ENCODE results near the gene ZNF329.
A peak's percentile ranks its signal among the peaks of the same experiment; 100 is the strongest.

Gene ZNF329

GRCh38 chr19:58150328-58150921 lies at the start of gene ZNF329:
TSS of gene ZNF329 (minus strand) at chr19:58150789. CDS start at chr19:58129503, 21,286 bp downstream.
- DNase-seq (ENCODE audit: low read depth), result peak; percentile 96
- H3K4me3 ChIP-seq (ENCODE audit: low read length), result peak within 1 kb of the TSS; percentile 85
- no peaks in the 10 kb centered on the region for H3K27me3 ChIP-seq (replicated peaks; ENCODE audit: control insufficient read depth, insufficient read depth, low read length)
- H3K36me3 ChIP-seq (ENCODE audit: control insufficient read depth, insufficient read depth, low read length, severe bottlenecking), result no peaks in the 10 kb centered on the region
- H3K9me3 ChIP-seq (ENCODE audit: control insufficient read depth, low read length), result peaks cover 16% of the 10 kb centered on the region
- H3K4me1 ChIP-seq (ENCODE audit: control insufficient read depth, insufficient read depth, low read length), result peaks cover 23% of the 10 kb centered on the region
- peak within 1 kb of the TSS; percentile 91 for H3K9ac ChIP-seq (ENCODE audit: low read length)

- H3K27me3 ChIP-seq (replicated peaks; ENCODE audit: control insufficient read depth, insufficient read depth, low read length), result no peaks in the 10 kb centered on the region
- peaks cover 98% of the 10 kb centered on the region for H3K9me3 ChIP-seq (ENCODE audit: control insufficient read depth, low read length)
- H3K9ac ChIP-seq (ENCODE audit: low read length), result no peak overlapping the region
- no peaks in the 10 kb centered on the region for H3K4me1 ChIP-seq (ENCODE audit: control insufficient read depth, insufficient read depth, low read length)
- DNase-seq (ENCODE audit: low read depth), result peak; percentile 12
- H3K36me3 ChIP-seq (ENCODE audit: control insufficient read depth, insufficient read depth, low read length, severe bottlenecking), result peaks cover 98% of the 10 kb centered on the region
- H3K4me3 ChIP-seq (ENCODE audit: low read length), result peak overlapping the region; percentile 70
These were observed 46.5 kb upstream of the ZNF329 start for GRCh38 chr19:58196901-58197616.

GRCh38 chr19:58183817-58184215 lies 33.2 kb upstream of the ZNF329 start:
- Histone ChIP-seq H3K9ac (ENCODE audit: low read length) (peak overlapping the region; percentile 97), H3K4me3 (ENCODE audit: low read length) (peak overlapping the region; percentile 88), H3K36me3 (ENCODE audit: control insufficient read depth, insufficient read depth, low read length, severe bottlenecking) (peaks cover 47% of the 10 kb centered on the region), H3K4me1 (ENCODE audit: control insufficient read depth, insufficient read depth, low read length) (peaks cover 4% of the 10 kb centered on the region), H3K27me3 (replicated peaks; ENCODE audit: control insufficient read depth, insufficient read depth, low read length) (no peaks in the 10 kb centered on the region), H3K9me3 (ENCODE audit: control insufficient read depth, low read length) (peaks cover 81% of the 10 kb centered on the region)
- DNase-seq (ENCODE audit: low read depth), result no peak

GRCh38 chr19:58182989-58183816 lies 32.6 kb upstream of the ZNF329 start, which contains the start of gene ZNF274:
TSS of gene ZNF274 (plus strand) at chr19:58183061. CDS start at chr19:58183966, 905 bp downstream.
- Histone ChIP-seq H3K4me3 (ENCODE audit: low read length) (peak within 1 kb of the TSS; percentile 88), H3K9me3 (ENCODE audit: control insufficient read depth, low read length) (peaks cover 84% of the 10 kb centered on the region), H3K9ac (ENCODE audit: low read length) (peak within 1 kb of the TSS; percentile 97), H3K27me3 (replicated peaks; ENCODE audit: control insufficient read depth, insufficient read depth, low read length) (no peaks in the 10 kb centered on the region), H3K4me1 (ENCODE audit: control insufficient read depth, insufficient read depth, low read length) (peaks cover 4% of the 10 kb centered on the region), H3K36me3 (ENCODE audit: control insufficient read depth, insufficient read depth, low read length, severe bottlenecking) (peaks cover 50% of the 10 kb centered on the region)
- DNase-seq (ENCODE audit: low read depth), result peak; percentile 95

DNA sequence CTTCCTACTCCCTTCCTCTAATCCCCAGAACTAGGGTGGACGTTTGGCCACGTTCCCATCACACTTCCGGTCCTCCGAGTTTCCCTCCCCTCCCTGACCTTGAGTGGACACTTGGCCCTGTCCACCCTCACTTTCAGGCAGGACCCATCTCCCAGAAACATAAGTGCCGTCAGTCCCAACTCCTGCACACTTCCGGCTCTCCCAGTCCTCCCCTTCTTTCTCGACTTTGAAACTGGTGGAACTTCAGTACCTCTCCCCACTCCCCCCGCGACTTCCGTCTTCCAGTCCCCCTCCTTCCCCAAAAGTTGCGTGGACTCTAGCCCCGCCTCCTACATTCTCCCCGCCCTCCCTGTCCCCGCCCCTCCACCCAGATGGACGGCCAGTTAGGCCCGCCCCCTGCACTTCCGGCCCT lies 32.0 kb upstream of the ZNF329 start:
- peak overlapping the region; percentile 88 for H3K4me3 ChIP-seq (ENCODE audit: low read length)
- no peak for DNase-seq (ENCODE audit: low read depth)
- H3K36me3 ChIP-seq (ENCODE audit: control insufficient read depth, insufficient read depth, low read length, severe bottlenecking), result peaks cover 50% of the 10 kb centered on the region
- peaks cover 84% of the 10 kb centered on the region for H3K9me3 ChIP-seq (ENCODE audit: control insufficient read depth, low read length)
- H3K4me1 ChIP-seq (ENCODE audit: control insufficient read depth, insufficient read depth, low read length), result peaks cover 4% of the 10 kb centered on the region
- no peaks in the 10 kb centered on the region for H3K27me3 ChIP-seq (replicated peaks; ENCODE audit: control insufficient read depth, insufficient read depth, low read length)
- peak overlapping the region; percentile 97 for H3K9ac ChIP-seq (ENCODE audit: low read length)

GRCh38 chr19:58181902-58182576 lies 31.4 kb upstream of the ZNF329 start:
- peak; percentile 9 for DNase-seq (ENCODE audit: low read depth)
- Histone ChIP-seq H3K4me3 (ENCODE audit: low read length) (peak overlapping the region; percentile 88), H3K9me3 (ENCODE audit: control insufficient read depth, low read length) (peaks cover 84% of the 10 kb centered on the region), H3K36me3 (ENCODE audit: control insufficient read depth, insufficient read depth, low read length, severe bottlenecking) (peaks cover 48% of the 10 kb centered on the region), H3K27me3 (replicated peaks; ENCODE audit: control insufficient read depth, insufficient read depth, low read length) (no peaks in the 10 kb centered on the region), H3K9ac (ENCODE audit: low read length) (no peak overlapping the region), H3K4me1 (ENCODE audit: control insufficient read depth, insufficient read depth, low read length) (peaks cover 4% of the 10 kb centered on the region)

GRCh38 chr19:58170860-58171259 lies 20.3 kb upstream of the ZNF329 start:
- Histone ChIP-seq H3K4me1 (ENCODE audit: control insufficient read depth, insufficient read depth, low read length) (no peaks in the 10 kb centered on the region), H3K27me3 (replicated peaks; ENCODE audit: control insufficient read depth, insufficient read depth, low read length) (no peaks in the 10 kb centered on the region), H3K36me3 (ENCODE audit: control insufficient read depth, insufficient read depth, low read length, severe bottlenecking) (no peaks in the 10 kb centered on the region), H3K4me3 (ENCODE audit: low read length) (peak overlapping the region; percentile 7), H3K9me3 (ENCODE audit: control insufficient read depth, low read length) (peaks cover 82% of the 10 kb centered on the region), H3K9ac (ENCODE audit: low read length) (no peak overlapping the region)
- DNase-seq (ENCODE audit: low read depth), result no peak

GRCh38 chr19:58166708-58167280 lies 16.2 kb upstream of the ZNF329 start:
- peaks cover 84% of the 10 kb centered on the region for H3K9me3 ChIP-seq (ENCODE audit: control insufficient read depth, low read length)
- H3K27me3 ChIP-seq (replicated peaks; ENCODE audit: control insufficient read depth, insufficient read depth, low read length), result no peaks in the 10 kb centered on the region
- no peaks in the 10 kb centered on the region for H3K36me3 ChIP-seq (ENCODE audit: control insufficient read depth, insufficient read depth, low read length, severe bottlenecking)
- H3K9ac ChIP-seq (ENCODE audit: low read length), result no peak overlapping the region
- no peak for DNase-seq (ENCODE audit: low read depth)
- H3K4me3 ChIP-seq (ENCODE audit: low read length), result peak overlapping the region; percentile 29
- H3K4me1 ChIP-seq (ENCODE audit: control insufficient read depth, insufficient read depth, low read length), result no peaks in the 10 kb centered on the region

DNA sequence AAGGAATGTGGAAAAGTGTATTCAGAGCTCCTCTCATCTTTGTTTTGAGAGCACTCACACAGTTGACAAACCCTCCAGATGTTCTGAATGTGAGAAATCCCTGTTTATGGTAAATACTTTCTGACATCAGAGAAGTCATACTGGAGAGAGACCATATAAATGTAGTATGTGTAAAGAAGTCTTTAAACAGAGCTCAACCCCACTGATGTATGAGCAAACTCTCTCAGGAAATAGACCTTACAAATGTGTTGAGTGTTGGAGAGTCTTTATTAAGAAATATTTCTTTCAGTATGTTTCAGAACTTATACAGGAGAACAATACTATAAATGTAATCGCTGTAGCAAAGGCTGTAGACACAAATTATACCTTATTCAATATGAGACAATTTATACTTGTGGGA lies 15.7 kb upstream of the ZNF329 start:
- H3K9me3 ChIP-seq (ENCODE audit: control insufficient read depth, low read length), result peaks cover 89% of the 10 kb centered on the region
- no peaks in the 10 kb centered on the region for H3K4me1 ChIP-seq (ENCODE audit: control insufficient read depth, insufficient read depth, low read length)
- no peak for DNase-seq (ENCODE audit: low read depth)
- no peaks in the 10 kb centered on the region for H3K27me3 ChIP-seq (replicated peaks; ENCODE audit: control insufficient read depth, insufficient read depth, low read length)
- no peak overlapping the region for H3K9ac ChIP-seq (ENCODE audit: low read length)
- no peaks in the 10 kb centered on the region for H3K36me3 ChIP-seq (ENCODE audit: control insufficient read depth, insufficient read depth, low read length, severe bottlenecking)
- H3K4me3 ChIP-seq (ENCODE audit: low read length), result peak overlapping the region; percentile 29

DNA sequence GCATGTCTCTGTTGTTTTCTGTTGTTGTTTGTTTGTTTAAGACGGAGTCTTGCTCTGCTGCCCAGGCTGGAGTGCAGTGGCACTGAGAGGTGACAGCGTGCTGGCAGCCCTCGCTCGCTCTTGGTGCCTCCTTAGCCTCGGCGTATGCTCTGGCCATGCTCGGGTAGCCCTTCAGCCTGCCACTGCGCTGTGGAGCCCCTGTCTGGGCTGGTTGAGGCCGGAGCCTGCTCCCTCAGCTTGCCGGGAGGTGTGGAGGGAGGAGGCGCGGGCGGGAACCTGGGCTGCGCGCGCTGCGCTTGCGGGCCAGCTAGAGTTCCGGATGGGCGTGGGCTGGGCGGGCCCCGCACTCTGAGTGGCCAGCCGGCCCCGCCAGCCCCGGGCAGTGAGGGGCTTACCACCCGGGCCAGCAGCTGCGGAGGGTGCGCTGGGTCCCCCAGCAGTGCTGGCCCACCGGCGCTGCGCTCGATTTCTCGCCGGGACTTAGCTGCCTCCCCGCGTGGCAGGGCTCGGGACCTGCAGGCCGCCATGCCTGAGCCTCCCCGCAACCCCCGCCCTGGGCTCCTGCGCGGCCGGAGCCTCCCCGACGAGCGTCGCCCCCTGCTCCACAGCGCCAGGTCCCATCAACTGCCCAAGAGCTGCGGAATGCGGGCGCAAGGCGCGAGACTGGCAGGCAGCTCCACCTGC lies 6.6 kb upstream of the ZNF329 start:
- no peak overlapping the region for H3K9ac ChIP-seq (ENCODE audit: low read length)
- no peak for DNase-seq (ENCODE audit: low read depth)

More for the DNA sequence above, 6.6 kb upstream of the ZNF329 start:
- Histone ChIP-seq H3K36me3 (ENCODE audit: control insufficient read depth, insufficient read depth, low read length, severe bottlenecking) (no peaks in the 10 kb centered on the region), H3K4me1 (ENCODE audit: control insufficient read depth, insufficient read depth, low read length) (peaks cover 11% of the 10 kb centered on the region), H3K4me3 (ENCODE audit: low read length) (no peak overlapping the region), H3K9me3 (ENCODE audit: control insufficient read depth, low read length) (peaks cover 21% of the 10 kb centered on the region), H3K27me3 (replicated peaks; ENCODE audit: control insufficient read depth, insufficient read depth, low read length) (no peaks in the 10 kb centered on the region)
